GM19324 (cell line): Measurements from ENCODE around the gene TMEM61.
"Not testable (repeated sequence)": the region's sequence is repeated elsewhere in the genome, so short reads cannot be mapped to it uniquely, and the experiment has no call there.

ENCODE experiments used
- ATAC-seq: cut with Tn5 transposase; IDR thresholded peaks from one replicate; pipeline ENCODE4 v1.9.1; 2021; ENCODE audit warnings: mild to moderate bottlenecking, moderate library complexity; ENCODE audit not compliant: unreplicated experiment, low FRiP score

The TMEM61 gene

GRCh38 chr1:54998677-54999076 lies 18.2 kb downstream of the TMEM61 start, which contains the start of gene BSND:
Gene BSND (plus strand): TSS chr1:54998933. CDS start chr1:54999187, 254 bp downstream.
- ATAC-seq, result peak; percentile 56

DNA sequence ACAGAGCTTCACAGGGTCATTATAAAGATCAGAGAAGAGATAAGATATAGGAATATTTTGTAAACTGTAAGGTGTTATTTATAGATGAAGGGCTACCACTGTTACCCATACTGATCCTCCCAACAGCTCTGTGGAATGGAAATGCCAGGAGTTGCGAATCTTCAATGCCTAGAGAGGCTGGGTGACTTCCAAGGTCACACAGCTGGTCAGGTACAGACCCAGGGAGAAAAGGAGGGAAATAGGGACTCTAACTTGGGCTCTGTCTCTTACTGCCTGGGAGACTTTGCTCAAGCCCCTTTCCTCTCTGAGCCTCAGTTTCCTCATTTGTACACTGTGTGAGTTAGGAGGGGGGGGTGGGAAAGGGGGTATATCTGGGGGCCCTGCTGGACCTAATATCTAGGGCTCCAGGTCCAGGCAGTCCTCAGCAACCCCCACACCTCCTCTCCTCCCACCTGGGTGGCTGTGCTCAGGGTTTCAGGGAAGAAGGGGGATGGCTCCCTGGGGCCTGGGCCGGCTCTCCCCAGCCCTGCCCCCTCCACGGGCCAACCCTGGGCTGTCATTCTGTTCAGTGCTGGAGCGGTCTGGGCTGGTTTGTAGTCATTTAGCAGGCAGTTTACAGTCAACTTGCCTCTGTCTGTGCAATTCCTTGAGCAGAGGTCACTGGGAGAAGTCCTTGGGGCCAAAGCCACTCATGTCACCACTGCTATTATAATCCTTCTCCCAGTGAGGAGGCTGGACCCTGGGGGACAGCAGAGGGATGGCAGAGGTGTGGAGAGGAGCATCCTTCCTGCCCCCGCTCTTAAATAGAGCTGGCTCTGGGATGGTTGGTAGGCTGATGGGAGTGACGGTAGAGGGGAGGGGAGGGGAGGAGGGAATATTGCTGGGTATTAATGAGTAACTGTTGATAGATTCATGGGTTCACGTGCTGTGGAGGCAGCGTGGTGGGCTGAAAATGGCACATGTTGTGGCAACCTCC lies 20.0 kb downstream of the TMEM61 start:
- no peak for ATAC-seq

- ATAC-seq, result no peak
These were observed 20.9 kb downstream of the TMEM61 start for GRCh38 chr1:55001311-55001710.

- no peak for ATAC-seq
These were observed 22.3 kb downstream of the TMEM61 start for GRCh38 chr1:55002686-55003085.

- no peak for ATAC-seq
These were observed 25.1 kb downstream of the TMEM61 start for GRCh38 chr1:55005351-55006140.

DNA sequence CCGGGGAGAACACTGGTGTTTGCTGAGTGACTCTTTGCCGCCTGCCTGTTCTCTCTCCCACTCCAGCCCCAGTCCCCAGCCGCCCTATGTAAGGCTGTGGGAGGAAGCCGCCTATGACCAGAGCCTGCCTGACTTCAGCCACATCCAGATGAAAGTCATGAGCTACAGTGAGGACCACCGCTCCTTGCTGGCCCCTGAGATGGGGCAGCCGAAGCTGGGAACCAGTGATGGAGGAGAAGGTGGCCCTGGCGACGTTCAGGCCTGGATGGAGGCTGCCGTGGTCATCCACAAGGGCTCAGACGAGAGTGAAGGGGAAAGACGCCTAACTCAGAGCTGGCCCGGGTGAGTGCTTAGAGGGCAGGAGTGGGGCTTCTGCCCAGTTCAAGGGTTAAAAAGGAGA lies 26.5 kb downstream of the TMEM61 start:
- ATAC-seq, result no peak

DNA sequence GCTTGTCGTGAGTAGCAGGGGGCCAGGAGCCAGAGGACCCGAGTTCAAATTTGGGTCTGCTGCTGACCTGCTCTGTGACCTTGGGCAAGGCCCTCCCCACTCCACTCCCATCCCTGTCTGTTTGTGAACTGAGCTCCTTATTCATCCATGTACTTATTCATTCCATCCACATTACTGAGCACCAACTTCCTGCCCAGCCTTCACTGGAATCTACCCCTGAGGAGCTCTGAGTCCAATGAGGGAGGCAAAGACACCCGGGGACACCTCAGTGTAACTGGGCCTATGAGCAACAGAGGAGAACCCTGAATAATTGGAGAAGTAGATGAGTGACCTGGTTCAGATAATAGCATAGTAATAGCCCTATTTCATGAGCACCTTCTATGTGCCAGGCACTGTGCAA lies 27.2 kb downstream of the TMEM61 start:
- no peak for ATAC-seq

DNA sequence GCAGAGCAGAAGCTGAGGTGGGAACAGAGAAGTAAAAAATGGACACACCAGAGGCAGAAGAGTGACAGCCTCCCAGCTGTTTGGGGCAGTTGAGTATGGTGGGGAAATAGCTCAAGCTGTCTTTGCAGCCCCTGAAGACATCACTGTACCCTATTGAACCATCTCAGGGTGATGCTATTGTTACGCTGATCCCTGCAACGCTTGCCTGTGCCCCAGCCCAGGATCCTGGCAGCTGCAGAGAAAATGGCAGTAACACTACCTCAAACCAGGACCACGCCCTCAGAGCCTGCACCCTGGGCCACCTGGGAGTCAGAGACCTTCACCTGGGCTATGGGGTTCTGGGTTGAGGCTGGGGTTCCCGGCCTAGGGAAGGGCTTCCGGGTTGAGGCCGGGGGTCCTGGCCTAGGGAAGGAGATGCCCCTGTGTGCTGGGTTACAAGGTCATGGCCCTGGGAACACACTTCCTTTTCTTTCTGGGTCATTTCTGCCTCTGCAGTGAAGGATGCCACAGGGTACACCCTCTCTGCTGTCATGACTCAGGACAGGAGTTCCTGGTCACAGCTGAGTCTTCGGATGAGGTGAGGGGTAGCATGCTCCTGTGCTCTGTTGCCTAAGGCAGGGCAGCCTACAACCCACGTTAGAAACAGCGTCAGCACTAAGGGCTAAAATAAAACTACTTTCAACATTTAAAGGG lies 29.9 kb downstream of the TMEM61 start:
- no peak for ATAC-seq

DNA sequence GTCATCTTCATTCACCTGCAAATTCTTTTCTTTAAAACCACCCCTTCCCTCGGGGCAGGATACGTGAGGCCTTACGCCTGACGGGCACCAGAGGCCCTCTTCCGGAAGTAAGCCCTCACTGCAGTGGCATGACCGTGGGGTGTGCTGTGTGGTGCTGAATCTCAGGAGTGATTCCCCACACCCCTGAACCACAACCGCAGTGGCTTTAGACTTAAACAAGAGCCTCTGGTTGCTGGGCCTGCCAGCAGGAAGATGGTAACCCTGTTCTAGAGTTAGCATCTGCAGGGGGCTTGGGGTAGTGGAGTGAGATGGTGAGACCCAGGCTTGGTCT lies 30.4 kb downstream of the TMEM61 start:
- ATAC-seq, result no peak

- ATAC-seq, result no peak
These were observed 32.2 kb downstream of the TMEM61 start for GRCh38 chr1:55012661-55013060.

- no peak for ATAC-seq
These were observed 34.7 kb downstream of the TMEM61 start for GRCh38 chr1:55015123-55015522.

- ATAC-seq, result no peak
These were observed 35.5 kb downstream of the TMEM61 start for GRCh38 chr1:55015731-55016620.

DNA sequence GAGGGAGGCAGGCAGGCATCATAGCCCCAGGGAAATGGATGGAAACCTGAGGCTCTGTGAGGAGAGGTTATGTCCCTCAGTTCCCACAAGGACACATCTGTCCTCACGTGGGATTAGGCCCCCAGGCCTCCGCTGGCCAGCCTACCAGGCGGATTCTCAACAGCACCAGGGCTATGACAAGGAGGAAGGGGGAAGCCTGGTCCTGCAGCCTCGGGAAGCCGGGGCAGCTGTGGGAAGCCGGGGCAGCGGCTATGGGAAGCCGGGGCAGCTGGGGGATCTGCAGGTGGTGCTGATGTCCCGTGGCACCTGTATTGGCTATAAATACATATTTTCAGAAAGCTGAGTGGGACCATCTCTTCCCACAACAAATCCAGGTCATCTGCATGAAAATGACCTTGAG lies 38.0 kb downstream of the TMEM61 start:
- ATAC-seq, result no peak

DNA sequence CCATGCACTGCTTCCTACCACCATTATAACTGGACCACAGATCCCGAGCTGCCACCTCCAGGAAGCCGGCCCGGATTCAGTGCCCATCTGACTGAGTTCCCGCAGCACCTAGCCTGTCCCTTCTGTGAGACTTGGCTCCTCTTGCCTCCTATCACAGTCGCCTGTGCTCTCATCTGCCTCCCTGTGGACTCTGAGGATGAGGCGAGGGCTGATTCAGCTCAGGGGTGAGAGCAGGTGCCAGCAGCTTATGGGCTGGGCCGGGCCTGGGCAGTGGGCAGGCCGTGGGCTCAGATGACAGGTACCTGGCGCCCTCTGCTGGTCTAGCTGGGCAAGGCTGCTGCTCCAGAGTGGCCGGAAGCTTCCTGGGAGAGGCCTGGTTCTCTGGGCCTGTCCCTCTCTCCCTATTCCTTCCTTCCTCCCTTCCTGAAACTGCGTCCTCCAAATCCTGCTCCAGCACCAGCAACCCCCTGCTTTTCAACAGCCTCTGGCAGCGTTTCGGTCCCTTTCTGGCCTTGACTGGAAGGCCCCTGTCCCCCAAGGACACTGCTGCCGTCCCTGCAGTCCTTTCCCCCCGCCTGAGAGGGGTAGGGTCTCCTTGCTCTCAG lies 41.6 kb downstream of the TMEM61 start:
- ATAC-seq, result peak; percentile 59

DNA sequence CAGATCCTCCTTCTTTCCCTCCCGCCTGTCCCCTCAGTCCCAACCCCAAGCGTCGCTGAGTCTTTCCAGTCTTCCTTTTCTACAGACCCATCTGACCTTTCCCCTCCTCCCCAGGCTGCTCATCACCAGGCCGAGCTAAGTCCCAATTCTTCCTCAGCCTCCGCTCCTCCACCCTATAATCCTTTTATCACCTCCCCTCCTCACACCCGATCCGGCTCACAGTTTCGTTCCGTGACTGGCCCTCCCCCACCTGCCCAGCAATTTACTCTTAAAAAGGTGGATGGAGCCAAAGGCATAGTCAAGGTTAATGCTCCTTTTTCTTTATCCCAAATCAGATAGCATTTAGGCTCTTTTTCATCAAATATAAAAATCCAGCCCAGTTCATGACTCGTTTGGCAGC lies 43.7 kb downstream of the TMEM61 start:
- not testable (repeated sequence) for ATAC-seq

DNA sequence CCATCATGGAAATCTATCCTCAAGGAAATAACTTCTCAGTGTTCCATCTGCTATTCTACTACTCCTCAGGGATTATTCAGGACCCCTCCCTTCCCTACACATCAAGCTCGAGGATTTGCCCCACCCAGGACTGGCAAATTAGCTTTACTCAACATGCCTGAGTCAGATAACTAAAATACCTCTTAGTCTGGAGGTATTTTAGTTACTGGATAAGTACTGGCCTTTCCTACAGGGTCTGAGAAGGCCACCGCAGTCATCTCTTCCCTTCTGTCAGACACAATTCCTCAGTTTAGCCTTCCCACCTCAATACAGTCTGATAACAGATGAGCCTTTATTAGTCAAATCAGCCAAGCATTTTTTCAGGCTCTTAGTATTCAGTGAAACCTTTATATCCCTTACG lies 46.3 kb downstream of the TMEM61 start:
- ATAC-seq, result not testable (repeated sequence)

- not testable (repeated sequence) for ATAC-seq
These were observed 50.7 kb downstream of the TMEM61 start for GRCh38 chr1:55031098-55031497.

GRCh38 chr1:55033265-55033614 lies 52.8 kb downstream of the TMEM61 start:
- no peak for ATAC-seq

DNA sequence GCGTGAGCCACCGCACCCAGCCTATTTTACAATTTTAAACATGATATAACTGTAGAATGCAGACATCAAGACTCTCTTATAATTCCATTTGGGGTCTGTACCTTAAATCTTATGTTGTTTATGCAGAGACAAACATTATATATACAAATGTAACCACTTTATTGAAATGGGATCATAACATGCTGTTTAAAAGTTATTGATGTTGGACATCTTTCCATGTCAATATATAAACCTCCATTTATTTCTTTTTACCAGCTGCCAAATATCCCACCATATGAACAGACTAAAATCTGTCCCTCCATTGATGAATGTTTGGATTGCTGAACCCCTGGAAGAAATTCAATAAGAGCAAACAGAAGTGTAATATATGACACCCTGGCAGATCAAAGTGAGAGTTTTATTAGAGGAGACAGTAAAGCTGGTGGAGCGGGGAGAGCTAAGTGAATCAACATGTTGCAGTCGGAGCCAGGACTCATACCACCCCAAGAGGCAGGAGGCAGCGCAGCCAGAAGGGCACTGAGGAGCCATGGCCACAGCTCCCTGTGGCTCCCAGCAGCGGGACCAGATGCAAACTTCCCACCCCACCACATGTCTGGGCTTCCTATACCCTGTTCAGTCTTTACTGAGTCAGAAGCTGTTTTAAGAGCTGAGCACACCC lies 54.2 kb downstream of the TMEM61 start:
- ATAC-seq, result no peak
